Superior temporal gyrus (tissue), 1 donor: ENCODE data around the gene EPHB6.

ENCODE experiments used
- DNase-seq: peaks from one replicate; pipeline ENCODE4 v3.0.0-alpha.2; 2016; ENCODE audit errors: extremely low spot score

Gene EPHB6, protein sequence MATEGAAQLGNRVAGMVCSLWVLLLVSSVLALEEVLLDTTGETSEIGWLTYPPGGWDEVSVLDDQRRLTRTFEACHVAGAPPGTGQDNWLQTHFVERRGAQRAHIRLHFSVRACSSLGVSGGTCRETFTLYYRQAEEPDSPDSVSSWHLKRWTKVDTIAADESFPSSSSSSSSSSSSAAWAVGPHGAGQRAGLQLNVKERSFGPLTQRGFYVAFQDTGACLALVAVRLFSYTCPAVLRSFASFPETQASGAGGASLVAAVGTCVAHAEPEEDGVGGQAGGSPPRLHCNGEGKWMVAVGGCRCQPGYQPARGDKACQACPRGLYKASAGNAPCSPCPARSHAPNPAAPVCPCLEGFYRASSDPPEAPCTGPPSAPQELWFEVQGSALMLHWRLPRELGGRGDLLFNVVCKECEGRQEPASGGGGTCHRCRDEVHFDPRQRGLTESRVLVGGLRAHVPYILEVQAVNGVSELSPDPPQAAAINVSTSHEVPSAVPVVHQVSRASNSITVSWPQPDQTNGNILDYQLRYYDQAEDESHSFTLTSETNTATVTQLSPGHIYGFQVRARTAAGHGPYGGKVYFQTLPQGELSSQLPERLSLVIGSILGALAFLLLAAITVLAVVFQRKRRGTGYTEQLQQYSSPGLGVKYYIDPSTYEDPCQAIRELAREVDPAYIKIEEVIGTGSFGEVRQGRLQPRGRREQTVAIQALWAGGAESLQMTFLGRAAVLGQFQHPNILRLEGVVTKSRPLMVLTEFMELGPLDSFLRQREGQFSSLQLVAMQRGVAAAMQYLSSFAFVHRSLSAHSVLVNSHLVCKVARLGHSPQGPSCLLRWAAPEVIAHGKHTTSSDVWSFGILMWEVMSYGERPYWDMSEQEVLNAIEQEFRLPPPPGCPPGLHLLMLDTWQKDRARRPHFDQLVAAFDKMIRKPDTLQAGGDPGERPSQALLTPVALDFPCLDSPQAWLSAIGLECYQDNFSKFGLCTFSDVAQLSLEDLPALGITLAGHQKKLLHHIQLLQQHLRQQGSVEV

DNA sequence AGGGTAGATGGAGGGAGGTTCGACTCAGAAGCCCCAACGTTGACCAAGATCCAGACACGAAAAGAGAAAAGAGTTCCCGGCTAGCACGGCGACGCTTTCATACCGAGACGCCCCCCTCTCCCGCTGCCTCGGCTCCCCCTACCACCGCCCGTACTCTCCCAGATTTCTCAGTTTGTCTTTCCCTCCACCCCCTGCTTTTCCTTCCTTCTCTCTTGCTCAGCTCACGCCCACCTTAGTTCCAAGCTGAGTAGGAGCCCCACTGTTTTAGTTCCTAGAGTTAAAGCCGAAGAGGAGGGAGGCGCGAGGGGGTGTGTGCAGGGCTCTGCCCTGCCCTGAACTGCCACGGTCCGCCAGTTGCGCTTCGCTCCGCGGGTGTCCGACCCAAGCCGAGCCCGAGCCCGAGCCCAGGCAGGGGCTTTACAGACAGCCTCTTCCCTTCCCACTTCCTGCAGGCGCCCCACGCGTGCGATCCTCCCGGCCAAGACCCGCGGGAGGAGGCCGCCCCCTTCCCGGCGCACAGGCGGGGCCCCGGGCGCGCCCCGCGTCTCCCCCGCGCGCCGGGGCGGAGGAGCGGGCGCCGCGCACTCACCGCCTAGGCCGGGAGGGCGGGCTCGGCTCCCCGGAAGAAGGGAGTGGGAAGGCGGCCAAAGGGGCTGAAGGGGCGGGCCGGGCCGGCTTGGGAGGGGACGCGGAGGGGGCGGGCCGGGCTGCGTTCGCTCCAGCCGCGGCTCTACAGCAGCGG is at the start of gene EPHB6:
Gene EPHB6 (plus strand): TSS at position 705 of the 742 bp plus-strand sequence. CDS start 8,152 bp downstream, outside the sequence.
- DNase-seq: peak; percentile 33

DNA sequence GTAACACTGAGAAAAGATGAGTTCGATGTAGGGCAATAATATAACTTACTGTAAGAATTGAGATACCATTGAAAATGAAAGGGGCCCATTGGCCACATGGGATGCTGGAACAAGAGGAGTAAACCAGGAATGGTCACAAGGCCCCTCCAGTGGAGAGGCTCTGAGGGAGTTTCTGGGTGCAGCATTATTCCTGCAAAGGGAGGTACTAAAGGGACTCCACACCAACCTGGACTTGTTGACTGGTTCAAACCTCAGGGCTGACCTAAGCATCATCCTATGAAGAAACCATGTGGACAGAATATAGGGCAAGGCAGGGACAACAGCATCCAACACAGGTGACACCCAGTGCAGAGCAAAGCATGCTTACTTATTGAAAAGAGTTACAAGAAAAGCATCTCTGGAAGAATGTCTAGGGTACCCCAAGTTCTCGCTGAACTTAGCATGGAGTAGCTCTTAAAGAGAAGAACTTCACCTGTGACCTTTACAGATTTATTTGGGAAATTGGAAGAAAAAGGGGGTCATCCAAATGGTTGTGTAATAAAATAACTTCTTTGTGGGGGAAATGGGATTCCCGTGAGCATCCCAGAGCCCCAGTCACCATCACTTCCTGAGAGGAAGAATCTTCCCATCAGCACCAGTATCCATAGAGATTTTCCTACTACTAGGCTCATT is 49.4 kb upstream of the EPHB6 start:
- no peak for DNase-seq

DNA sequence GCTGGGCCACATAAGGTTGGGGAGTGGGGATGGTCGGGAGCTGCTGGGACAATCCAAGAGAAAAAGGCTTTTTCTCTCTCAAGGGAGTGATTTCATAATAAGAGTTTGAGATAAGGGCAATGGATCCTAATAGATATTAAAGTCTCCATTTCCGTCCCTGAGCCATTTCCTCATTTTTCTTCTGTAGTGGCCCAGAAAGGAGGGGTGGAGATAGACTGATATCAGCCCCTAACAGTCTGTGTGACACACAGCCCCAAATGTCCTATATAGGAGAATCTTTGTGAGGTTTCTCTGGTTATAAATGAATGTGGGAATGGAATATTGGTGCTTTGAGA is 48.9 kb upstream of the EPHB6 start:
- DNase-seq: no peak

DNA sequence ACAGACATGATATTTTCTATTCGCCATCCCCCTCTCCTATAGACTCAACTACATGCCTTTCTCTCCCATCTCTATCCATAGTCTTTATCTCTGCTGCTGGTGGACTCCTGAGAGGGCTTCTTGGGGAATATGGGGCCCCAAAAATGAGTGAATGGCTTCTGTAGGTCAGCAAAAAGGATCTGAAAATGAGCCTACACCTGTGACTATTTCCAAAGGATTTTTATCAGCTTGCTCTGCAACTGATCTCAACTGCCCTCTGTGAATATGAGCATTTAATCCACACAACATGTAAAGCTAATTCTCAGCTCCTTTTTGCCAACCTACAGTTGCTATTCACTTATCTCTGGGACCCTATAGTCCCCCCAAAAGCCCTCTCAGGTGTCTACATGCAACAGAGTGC is 47.9 kb upstream of the EPHB6 start:
- DNase-seq: no peak

DNA sequence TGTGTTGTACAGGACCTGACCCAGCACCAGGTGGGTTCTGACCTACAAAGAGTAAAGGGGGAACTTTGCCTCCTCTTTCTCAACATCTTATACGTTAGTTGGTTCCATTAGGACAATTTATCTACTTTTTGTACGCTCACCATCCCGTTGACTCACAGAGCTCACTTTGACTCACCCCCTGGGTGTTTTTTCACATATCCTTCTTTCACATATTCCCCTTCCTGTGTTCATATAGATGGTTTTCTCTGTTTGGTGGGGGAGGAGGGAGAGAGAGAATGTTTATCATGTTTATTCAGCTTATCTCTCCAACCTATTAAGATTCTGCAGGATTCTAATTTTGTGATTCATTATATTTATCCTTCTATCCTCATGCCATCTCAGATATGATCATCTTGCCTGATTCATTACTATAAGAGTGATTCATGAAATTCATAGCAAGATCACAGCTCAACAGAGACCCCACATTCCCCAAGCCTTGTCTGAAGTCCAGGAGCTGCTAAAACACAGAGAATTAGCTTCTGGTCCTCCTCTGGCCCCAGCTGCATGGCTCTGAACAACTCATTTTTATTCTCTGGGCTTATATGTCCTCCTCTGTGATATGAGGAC is 46.9 kb upstream of the EPHB6 start:
- no peak for DNase-seq

DNA sequence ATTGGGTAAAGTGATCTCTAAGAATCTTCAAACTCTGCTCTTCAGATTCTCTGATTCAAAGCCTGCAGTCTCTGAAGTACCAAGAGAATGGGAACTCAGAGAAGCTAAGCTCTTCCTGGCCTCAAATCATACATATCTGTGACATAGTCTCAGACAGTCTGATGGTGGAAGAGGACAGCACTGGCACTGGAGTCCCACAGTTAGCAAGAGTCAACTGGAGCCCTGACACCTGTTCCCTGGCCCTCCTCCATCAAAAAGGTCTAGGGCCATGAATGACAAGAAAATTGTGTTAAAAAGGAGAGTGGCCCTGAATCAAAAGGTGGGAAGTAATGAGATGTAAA is 46.4 kb upstream of the EPHB6 start:
- DNase-seq: no peak

DNA sequence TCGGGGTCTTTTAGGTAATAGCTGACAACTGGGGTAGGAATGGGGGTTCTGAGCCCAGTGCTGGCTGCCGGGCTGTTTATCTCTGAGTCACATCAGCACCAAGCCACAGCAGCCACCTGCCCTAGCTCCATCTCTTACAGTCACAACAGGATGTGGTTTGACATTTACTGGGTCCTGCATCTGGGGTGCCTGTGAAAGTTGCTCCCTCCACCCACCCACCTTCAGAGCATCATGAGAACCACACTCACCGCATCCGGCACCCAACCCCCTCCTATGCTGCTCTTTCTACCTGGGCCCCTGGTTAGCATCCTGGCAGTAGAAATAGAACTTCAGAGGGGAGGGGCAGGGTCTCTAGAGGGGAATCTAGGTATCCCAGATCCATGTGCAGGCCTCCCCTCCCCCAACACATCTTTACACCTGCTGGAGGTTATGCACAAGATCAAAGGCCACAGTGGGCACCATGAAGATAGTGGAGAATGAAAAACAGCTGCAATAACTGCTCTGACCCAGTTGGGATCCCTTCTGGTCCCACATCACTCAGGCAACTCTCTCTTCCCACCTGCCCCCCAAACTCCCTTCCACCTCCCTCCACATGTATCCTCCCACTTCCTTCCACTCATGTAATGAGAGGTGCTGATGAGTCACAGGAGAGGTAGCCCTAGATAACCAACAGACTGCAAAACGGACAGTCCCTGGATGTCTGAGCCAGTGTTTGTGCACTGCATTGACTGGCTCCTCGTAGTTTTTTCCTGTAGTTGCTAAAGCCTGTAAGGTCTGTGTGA is 45.9 kb upstream of the EPHB6 start:
- no peak for DNase-seq

DNA sequence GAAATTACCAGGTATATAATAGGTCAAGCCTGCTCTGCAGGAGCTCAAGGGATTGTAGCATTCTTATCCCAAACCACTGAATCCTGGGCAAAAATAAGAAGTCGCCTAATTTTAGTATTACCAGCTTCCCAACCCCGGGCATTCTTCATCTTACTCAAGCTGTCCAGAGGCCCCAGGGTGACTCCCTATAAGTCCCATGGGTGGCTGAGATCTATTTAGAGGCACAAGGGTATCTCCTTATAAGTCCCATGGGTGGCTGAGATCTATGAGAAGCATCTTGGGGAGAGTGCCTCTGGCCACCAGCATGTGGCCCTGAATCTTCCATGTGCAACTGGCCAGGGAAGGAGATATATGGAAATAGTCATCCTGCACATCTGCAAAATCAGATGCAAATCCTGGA is 45.2 kb upstream of the EPHB6 start:
- DNase-seq: no peak

DNA sequence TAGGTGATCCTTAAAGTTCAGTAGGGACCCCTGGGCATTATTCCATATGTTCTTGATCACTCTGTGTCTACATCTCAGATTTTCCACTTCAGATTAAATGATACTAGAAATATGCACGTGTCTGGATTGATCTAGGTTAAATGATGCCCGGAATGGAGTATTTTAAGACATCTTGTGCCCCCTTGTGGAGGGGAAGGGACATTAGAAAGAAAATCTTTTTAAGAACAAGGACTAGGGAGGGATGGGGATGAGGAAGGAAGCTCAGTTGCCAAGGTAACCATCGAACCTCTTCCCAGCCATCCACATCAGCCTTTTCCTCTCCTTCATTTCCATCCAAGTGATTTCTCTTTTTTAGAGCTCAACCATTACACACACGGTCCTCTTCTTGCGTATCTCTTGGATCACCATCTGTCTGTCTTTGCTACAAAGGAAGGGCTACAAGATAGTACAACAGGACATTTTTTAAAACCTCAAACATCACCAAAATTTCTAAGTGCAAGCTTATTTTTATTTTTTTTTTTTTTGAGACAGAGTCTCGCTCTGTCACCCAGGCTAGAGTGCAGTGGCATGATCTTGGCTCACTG is 43.6 kb upstream of the EPHB6 start:
- DNase-seq: peak; percentile 75

DNA sequence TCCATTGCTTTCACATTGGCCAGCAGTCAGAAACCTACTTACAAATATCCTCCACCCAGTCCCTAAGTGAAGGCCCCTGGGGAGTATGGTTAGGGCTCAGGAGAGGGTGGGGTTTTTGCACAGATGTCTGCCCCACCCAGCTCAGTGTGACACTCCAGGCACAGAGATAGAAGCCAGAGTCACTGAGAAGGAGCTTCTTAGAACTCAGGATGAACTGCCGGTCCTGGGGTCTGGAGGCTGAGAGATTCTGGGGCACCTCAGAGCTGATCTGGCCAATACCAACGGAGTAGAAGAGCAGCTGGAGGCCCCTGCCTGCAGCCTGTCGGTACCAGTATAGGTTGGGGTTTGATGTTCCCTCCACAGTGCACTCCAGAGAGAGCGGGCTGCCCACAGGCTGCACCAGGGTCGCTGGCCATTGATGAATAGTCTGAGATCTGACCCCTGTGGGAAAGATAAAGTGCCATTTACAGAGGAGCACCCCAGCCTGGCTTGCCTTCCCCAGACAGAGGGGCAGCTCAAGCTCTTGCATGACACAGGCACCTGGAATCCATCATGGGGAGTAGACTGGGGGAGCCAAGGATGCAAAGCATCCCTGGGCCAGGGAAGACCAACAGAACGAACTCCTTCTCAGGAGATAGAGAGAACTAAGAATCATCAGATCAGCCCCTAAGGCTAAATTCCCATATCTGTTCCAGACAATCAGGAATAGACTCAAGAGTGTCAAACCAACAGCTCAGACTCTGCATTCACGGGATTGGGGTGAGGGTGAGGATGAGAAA is 42.2 kb upstream of the EPHB6 start:
- no peak for DNase-seq

DNA sequence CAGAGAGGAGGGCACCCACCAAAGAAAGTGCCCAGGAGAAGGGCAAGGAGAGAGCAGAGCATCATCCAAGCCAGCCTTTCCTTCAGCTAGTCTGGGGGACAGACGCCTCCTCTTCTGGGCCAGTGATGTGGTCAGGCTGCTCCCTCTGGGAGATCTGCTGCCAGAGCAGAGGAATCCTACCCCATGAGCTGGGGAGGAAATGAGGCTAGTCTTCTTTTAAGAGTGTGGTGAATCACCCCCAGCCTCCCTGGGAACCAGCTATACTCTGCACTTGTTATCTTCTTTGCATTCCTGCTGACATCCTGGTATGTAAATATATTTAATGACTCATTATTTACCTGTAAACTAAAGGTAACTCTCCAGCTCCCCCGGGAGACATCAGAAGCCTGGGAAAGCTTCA is 41.6 kb upstream of the EPHB6 start:
- no peak for DNase-seq

DNA sequence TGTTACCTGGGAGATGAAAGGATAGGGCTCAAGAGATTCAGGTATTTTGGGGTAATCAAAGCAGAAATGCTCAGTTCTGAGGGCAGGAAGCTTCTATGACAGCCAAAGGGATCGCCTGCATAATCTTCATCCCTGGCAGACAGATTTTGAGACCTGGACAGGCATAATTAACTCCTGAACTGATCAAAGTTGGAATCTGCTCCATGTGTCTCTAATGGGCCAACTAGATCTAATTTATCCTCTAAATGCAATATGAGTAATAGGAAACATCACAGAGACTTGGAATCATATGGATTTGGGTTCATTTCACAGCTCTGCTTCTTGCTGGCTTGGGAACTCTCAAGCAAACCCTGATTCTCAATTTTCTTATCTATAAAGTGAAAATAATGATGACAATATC is 41.2 kb upstream of the EPHB6 start:
- DNase-seq: no peak

DNA sequence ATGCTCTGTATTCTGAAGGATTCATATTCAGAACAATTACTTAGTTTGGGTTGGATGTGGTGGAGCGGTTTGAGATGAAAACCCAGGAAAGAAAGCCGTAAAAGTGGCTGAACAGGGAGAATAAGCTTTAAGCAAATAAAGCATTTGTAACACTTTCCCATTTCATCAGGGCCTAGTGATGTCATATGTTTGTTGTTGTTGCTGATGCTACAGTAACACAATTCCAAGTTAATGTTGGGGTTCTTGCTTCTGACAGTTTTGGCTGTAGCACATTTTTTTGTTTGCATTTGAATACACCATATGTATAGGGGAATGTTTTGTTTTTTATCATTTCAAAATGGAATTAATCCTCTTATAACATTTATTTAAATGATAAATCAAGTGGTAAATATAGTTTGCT is 40.4 kb upstream of the EPHB6 start:
- DNase-seq: no peak

DNA sequence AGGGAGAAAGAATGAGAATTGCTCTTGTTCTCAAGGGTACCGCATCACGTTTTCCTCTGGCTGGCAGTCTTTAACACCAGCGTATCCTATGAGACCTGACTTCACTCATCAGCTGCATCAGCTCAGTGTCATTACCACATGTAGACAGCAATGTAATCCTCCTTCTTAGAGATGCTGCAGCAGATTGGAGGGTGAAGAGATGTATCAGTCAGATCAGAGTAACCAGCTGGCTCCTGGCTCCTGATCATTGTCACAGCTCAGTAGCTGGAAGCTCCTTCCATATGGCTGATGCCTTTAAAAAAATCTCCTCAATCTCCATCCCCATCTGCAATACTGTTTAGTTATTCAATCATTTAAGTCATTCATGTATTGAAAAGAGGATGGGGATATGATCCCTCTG is 39.7 kb upstream of the EPHB6 start:
- DNase-seq: peak; percentile 24

DNA sequence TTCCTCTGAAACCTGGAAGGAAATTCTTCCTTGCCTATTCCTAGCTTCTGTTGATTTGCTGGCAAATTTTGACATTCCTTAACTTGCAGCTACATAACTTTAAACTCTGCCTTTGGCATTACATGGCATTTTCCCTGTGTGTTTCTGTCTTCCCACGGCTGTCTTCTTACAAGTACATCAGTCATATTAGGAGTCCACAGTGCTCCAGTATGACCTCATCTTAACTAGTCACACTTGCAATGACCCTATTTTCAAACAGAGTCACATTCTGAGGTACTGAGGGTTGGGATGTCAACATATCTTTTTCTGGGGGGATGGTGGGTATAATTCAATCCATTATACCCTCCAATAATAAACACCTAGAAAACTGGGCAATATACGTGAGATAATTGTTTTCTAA is 37.4 kb upstream of the EPHB6 start:
- no peak for DNase-seq

DNA sequence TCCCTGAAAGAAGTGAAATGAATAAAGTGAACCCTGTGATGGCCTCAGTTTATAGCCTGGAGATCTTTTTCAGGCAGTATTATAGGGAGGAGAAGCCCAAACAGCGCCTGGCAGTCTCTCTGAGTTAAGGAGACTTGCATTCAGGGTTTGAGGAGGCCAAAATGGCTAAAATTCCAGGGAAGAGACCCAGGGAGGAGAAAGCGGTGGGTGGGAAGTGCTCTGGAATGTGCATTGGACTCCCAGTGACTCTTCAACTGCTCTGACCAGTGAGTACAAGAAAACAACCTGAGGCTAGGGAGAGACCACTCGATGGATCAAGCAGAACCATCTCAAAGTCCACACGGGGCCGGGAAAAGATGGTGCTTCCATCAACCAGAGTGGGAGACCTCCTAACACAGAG is 35.3 kb upstream of the EPHB6 start:
- DNase-seq: no peak

DNA sequence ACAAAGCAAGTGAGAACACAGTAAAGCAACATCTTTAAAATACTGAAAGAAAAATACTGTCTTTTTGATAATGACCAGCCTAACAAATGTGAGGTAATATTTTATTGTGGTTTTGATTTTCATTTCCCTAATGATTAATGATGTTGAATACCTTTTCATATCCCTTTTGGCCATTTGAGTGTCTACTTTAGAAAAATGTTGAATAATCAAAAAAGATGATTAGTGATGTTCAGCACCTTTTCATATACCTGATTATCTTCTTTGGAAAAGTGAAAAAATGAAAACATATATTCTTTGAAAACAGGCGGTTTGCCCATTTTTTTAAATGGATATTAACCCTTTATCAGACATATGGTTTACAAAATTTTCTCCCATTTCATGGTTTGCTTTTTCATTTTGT is 32.2 kb upstream of the EPHB6 start:
- no peak for DNase-seq

DNA sequence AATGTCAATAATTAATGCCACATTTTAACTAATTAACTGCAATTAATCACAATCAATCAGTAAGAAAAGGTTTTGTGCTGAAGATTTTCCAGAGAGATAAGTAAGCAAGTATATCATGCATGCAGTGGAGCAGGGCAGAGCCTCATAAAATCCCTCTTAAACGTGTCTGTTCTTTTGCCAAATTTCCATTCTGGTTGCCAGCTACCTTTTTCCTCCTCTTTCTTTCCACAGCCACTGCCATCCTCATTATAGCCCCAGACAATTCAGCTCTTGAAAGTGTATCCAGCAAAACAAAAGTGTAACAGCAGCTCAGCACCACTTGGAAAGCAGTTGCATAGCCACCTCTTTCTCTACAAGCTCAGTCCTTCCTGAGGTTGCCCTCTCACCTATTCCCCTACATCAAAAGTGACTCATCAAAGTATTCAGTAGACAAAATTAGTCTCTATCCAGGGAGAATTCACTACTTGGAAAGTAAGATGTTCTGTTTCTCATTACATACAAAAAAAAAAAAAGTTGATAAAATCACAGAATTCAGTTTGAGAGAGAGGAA is 26.9 kb upstream of the EPHB6 start:
- DNase-seq: no peak

DNA sequence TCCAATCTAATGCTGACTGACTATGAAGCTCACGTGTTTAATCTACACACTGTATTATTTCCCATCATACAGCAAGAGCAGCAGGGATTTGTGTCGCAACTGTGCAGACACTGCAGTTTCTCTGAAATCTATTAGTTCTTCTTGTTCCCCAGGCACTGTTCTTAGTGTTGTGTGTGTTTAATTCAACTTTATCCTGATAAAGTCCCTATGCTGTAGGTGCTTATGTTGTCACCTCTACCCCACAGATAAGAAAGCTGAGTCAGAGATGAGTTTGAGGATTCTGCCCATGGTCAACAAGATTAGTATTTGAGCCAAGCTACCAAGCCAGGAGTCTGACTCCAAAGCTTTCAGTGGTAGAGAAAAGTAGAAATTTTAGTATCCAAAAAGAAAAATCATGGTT is 22.5 kb upstream of the EPHB6 start:
- DNase-seq: no peak
